ENCODE data around the gene LINS1. TPM values are rescaled to one million over a fixed set of nuclear protein-coding genes. Genes with fewer than 3 reads are reported as not detected.

Gene LINS1
- total RNA-seq, 1 donor from 2014 or later, result 14.5 TPM

DNA sequence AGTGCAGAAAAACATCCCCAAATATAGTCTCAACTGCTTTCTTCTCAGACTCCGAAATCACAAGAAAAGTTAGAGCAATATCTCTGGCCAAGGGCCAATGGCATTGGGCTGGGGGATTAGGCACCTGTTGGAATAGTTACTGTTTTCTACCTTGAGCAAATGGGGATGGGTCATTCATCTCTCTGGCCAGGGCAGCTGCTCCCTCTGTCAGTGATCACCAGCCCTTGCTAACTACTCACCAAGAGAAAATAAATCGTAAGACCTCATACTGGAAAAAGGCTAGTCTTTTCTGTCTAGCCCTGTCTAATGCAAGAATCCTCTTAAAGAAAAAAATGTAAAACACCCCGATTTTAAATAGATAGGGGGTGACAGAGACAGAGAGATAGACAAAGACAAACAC, 84.1 kb downstream of the LINS1 start:
- Histone ChIP-seq H3K36me3 (no peaks in the 10 kb centered on the region), H3K4me1 (peaks cover 16% of the 10 kb centered on the region), H3K9me3 (no peaks in the 10 kb centered on the region), H3K27ac (no peak overlapping the region), H3K4me3 (no peak overlapping the region), H3K27me3 (no peaks in the 10 kb centered on the region)
- intact Hi-C loops (cut with DNase I), result no loop called here
- TF ChIP-seq, protein P1, sequence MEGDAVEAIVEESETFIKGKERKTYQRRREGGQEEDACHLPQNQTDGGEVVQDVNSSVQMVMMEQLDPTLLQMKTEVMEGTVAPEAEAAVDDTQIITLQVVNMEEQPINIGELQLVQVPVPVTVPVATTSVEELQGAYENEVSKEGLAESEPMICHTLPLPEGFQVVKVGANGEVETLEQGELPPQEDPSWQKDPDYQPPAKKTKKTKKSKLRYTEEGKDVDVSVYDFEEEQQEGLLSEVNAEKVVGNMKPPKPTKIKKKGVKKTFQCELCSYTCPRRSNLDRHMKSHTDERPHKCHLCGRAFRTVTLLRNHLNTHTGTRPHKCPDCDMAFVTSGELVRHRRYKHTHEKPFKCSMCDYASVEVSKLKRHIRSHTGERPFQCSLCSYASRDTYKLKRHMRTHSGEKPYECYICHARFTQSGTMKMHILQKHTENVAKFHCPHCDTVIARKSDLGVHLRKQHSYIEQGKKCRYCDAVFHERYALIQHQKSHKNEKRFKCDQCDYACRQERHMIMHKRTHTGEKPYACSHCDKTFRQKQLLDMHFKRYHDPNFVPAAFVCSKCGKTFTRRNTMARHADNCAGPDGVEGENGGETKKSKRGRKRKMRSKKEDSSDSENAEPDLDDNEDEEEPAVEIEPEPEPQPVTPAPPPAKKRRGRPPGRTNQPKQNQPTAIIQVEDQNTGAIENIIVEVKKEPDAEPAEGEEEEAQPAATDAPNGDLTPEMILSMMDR (IDR thresholded peaks at IDR 0.05), result no peak
- TF ChIP-seq POLR2A (IDR thresholded peaks at IDR 0.05), result no peak
- TF ChIP-seq POLR2AphosphoS5 (IDR thresholded peaks at IDR 0.05; ENCODE audit: insufficient read depth in 1 of 2, low read depth in 1 of 2), result no peak
- no peak for DNase-seq (ENCODE audit: extremely low spot score in 2 of 2)

Small RNAs within 50 kb of the gene (small RNA-seq; reads per million reads assigned to genes)
- gene RF00019, result not detected
- gene RNU6-181P, result not detected
- not detected for gene RNU6-322P

Other genes starting within 250 kb of the LINS1 start
- gene CERS3, start 73.2 kb downstream of the LINS1 start, total RNA-seq, result 43.5 TPM
- 17.9 TPM for gene ASB7, start 405 bp upstream of the LINS1 start, total RNA-seq